Lower leg skin (tissue), 3 donors: ENCODE results near the gene MBD3L3.
"Not testable (repeated sequence)": the region's sequence is repeated elsewhere in the genome, so short reads cannot be mapped to it uniquely, and the experiment has no call there.

Experiments
- POLR2A ChIP-seq, 2 donors: fragments of 450-650 bp; IDR thresholded peaks; one replicate each; pipeline ENCODE4 v1.6.1; 2016 to 2017; ENCODE audit warnings: antibody characterized with exemption in 2 of 2, mild to moderate bottlenecking in 1 of 2, moderate library complexity in 1 of 2
- TF ChIP-seq, protein P1 (sequence below), 3 donors: fragments of 450-650 bp; IDR thresholded peaks; one replicate each; pipeline ENCODE4 v1.5.1; 2016; ENCODE audit warnings: antibody characterized with exemption in 3 of 3, mild to moderate bottlenecking in 3 of 3, moderate library complexity in 2 of 3

- TF ChIP-seq, protein P1, sequence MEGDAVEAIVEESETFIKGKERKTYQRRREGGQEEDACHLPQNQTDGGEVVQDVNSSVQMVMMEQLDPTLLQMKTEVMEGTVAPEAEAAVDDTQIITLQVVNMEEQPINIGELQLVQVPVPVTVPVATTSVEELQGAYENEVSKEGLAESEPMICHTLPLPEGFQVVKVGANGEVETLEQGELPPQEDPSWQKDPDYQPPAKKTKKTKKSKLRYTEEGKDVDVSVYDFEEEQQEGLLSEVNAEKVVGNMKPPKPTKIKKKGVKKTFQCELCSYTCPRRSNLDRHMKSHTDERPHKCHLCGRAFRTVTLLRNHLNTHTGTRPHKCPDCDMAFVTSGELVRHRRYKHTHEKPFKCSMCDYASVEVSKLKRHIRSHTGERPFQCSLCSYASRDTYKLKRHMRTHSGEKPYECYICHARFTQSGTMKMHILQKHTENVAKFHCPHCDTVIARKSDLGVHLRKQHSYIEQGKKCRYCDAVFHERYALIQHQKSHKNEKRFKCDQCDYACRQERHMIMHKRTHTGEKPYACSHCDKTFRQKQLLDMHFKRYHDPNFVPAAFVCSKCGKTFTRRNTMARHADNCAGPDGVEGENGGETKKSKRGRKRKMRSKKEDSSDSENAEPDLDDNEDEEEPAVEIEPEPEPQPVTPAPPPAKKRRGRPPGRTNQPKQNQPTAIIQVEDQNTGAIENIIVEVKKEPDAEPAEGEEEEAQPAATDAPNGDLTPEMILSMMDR (IDR thresholded peaks at IDR 0.05): not testable (repeated sequence)
- not testable (repeated sequence) for TF ChIP-seq POLR2A (IDR thresholded peaks at IDR 0.05)
Observed at GRCh38 chr19:7054635-7055368, 3.7 kb downstream of the MBD3L3 start.
